Mesothelial cell of epicardium (in vitro differentiated cells): ENCODE measurements around the gene FMNL2. TPM values are rescaled to one million over a fixed set of nuclear protein-coding genes. Genes with fewer than 3 reads are reported as not detected.

Experiments
- DNase-seq, 2 experiments: peaks; one replicate each; pipeline ENCODE4 v3.0.0; 2021; ENCODE audit warnings: low spot score in 2 of 2; ENCODE audit not compliant: unreplicated experiment in 2 of 2
- H3K27ac Mint-ChIP-seq: 2 replicates; pipeline ENCODE4 v1.8.0; 2021; ENCODE audit warnings: mixed read lengths
- H3K27me3 Mint-ChIP-seq: 2 replicates; pipeline ENCODE4 v1.8.0; 2021; ENCODE audit warnings: low read depth, mixed read lengths
- H3K36me3 Mint-ChIP-seq: 2 replicates; pipeline ENCODE4 v1.8.0; 2021; ENCODE audit warnings: mixed read lengths
- H3K4me1 Mint-ChIP-seq: 2 replicates; pipeline ENCODE4 v1.8.0; 2021; ENCODE audit warnings: mixed read lengths
- H3K4me3 Mint-ChIP-seq: 2 replicates; pipeline ENCODE4 v1.8.0; 2021; ENCODE audit warnings: mild to moderate bottlenecking, moderate library complexity, mixed read lengths
- H3K9me3 Mint-ChIP-seq: 2 replicates; pipeline ENCODE4 v1.8.0; 2021; ENCODE audit warnings: mixed read lengths
- total RNA-seq: library from RNA; stranded (reverse); gene quantifications from 3 replicates; pipeline ENCODE4 v1.2.1, GENCODE V29; 2021
- TF ChIP-seq, protein P1 (sequence below): fragments of 200-600 bp; sonication (generic); IDR thresholded peaks from one replicate; pipeline ENCODE4 v1.5.0; 2021; ENCODE audit warnings: antibody characterized with exemption; ENCODE audit not compliant: unreplicated experiment

Gene FMNL2
- total RNA-seq, 1 donor from 2014 or later = 52.6 TPM

DNA sequence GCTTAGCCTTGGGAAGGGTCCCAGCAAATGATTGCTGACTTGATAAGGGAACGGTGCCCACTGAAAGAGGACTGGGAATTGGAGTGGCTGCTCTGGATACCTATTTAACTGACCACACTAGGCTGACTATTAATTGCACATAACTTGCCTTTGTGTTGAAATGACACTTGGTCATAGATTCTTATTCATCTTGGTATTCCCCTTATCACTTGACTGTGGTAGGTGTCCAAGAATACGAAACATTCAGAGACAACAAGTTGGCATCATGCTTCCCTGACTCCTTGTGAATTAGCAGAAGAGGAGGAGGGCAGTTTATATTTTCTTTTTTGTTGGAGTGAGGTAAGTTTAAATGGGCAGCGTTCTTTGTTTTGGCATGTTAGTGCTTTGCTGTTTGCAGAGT, 13.4 kb downstream of the FMNL2 start:
- Mint-ChIP-seq H3K27ac (no peak overlapping the region), H3K4me3 (no peak overlapping the region), H3K4me1 (no peaks in the 10 kb centered on the region), H3K9me3 (peaks cover 3% of the 10 kb centered on the region), H3K27me3 (no peaks in the 10 kb centered on the region), H3K36me3 (peaks cover 11% of the 10 kb centered on the region)
- TF ChIP-seq, protein P1, sequence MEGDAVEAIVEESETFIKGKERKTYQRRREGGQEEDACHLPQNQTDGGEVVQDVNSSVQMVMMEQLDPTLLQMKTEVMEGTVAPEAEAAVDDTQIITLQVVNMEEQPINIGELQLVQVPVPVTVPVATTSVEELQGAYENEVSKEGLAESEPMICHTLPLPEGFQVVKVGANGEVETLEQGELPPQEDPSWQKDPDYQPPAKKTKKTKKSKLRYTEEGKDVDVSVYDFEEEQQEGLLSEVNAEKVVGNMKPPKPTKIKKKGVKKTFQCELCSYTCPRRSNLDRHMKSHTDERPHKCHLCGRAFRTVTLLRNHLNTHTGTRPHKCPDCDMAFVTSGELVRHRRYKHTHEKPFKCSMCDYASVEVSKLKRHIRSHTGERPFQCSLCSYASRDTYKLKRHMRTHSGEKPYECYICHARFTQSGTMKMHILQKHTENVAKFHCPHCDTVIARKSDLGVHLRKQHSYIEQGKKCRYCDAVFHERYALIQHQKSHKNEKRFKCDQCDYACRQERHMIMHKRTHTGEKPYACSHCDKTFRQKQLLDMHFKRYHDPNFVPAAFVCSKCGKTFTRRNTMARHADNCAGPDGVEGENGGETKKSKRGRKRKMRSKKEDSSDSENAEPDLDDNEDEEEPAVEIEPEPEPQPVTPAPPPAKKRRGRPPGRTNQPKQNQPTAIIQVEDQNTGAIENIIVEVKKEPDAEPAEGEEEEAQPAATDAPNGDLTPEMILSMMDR = no peak
- no peak for DNase-seq

DNA sequence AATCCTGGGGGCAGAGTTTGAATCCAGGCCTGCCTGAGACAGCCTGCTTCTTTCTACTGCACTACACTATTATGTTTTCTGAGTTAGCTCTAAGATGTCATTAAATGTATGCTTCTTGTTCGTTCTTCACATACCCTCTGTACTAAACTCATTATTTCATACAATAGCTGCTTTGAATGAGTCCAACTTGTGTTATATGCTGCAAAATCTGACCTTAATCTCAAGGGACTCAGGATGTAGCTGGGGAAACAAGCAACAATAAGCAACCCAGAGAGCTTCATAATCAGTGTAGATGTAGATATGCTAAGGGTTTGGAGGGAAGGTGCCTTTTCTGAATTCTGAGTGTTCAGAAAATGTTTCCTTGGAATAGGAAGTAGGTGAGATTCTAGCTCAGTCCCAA, 14.4 kb downstream of the FMNL2 start:
- H3K4me1 Mint-ChIP-seq = peaks cover 2% of the 10 kb centered on the region
- H3K36me3 Mint-ChIP-seq = peaks cover 5% of the 10 kb centered on the region
- H3K4me3 Mint-ChIP-seq = no peak overlapping the region
- TF ChIP-seq, protein P1 = no peak
- no peak for DNase-seq
- peaks cover 3% of the 10 kb centered on the region for H3K9me3 Mint-ChIP-seq
- H3K27me3 Mint-ChIP-seq = no peaks in the 10 kb centered on the region
- no peak overlapping the region for H3K27ac Mint-ChIP-seq

- DNase-seq = no peak
- TF ChIP-seq, protein P1 = no peak
- Mint-ChIP-seq H3K27ac (no peak overlapping the region), H3K27me3 (no peaks in the 10 kb centered on the region), H3K36me3 (peaks cover 5% of the 10 kb centered on the region), H3K4me1 (peaks cover 8% of the 10 kb centered on the region), H3K9me3 (peaks cover 3% of the 10 kb centered on the region), H3K4me3 (no peak overlapping the region)
These were observed 15.2 kb downstream of the FMNL2 start for GRCh38 chr2:152350155-152350679.

- peaks cover 12% of the 10 kb centered on the region for H3K4me1 Mint-ChIP-seq
- TF ChIP-seq, protein P1 = no peak
- peaks cover 3% of the 10 kb centered on the region for H3K9me3 Mint-ChIP-seq
- H3K36me3 Mint-ChIP-seq = peaks cover 5% of the 10 kb centered on the region
- H3K27me3 Mint-ChIP-seq = no peaks in the 10 kb centered on the region
- no peak overlapping the region for H3K4me3 Mint-ChIP-seq
- DNase-seq = no peak
- H3K27ac Mint-ChIP-seq = peak overlapping the region; percentile 36
These were observed 17.6 kb downstream of the FMNL2 start for GRCh38 chr2:152352616-152353015.

DNA sequence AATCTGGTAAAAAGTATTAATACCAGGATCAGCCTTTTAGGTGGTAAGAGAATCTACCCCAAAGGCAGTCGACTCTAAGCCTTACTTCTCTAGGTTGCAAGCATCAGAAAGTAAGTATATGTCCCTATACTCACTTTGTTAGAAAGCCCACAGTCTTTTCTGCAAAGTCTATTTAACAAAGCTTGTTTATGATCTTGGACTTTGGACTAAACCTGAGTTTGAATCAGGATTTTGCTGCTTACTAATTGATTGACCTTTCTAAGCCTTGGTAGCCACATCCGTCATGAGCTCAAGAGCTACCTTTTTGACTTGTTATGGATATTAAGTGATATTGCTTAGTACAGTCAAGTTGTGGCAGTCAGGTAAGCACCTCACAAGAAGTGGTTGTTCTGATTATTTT, 18.4 kb downstream of the FMNL2 start:
- no peak for DNase-seq
- TF ChIP-seq, protein P1 = no peak
- no peak overlapping the region for H3K27ac Mint-ChIP-seq
- no peaks in the 10 kb centered on the region for H3K27me3 Mint-ChIP-seq
- peaks cover 3% of the 10 kb centered on the region for H3K9me3 Mint-ChIP-seq
- H3K36me3 Mint-ChIP-seq = peaks cover 7% of the 10 kb centered on the region
- no peak overlapping the region for H3K4me3 Mint-ChIP-seq
- H3K4me1 Mint-ChIP-seq = peaks cover 12% of the 10 kb centered on the region
